Parathyroid adenoma (tissue), 2 donors: ENCODE measurements around the gene KCNJ16.
A peak's percentile ranks its signal among the peaks of the same experiment; 100 is the strongest.

Experiments
- H2AFZ ChIP-seq: fragments of 300-600 bp; sonication (generic); one replicate; pipeline ENCODE4 v1.7.0; 2017; ENCODE audit warnings: antibody characterized with exemption, mild to moderate bottlenecking
- H3K27ac ChIP-seq: fragments of 300-600 bp; sonication (generic); one replicate; pipeline ENCODE4 v1.7.0; 2017
- H3K27me3 ChIP-seq: fragments of 300-600 bp; sonication (generic); one replicate; pipeline ENCODE4 v1.7.0; 2017; ENCODE audit warnings: low read length; ENCODE audit not compliant: control insufficient read depth, insufficient read depth
- H3K36me3 ChIP-seq: fragments of 300-600 bp; sonication (generic); one replicate; pipeline ENCODE4 v1.7.0; 2017; ENCODE audit warnings: low read length; ENCODE audit not compliant: control insufficient read depth, insufficient read depth
- H3K4me1 ChIP-seq: fragments of 300-600 bp; sonication (generic); one replicate; pipeline ENCODE4 v1.7.0; 2017; ENCODE audit warnings: control low read depth
- H3K4me2 ChIP-seq: fragments of 300-600 bp; sonication (generic); one replicate; pipeline ENCODE4 v1.7.0; 2017; ENCODE audit warnings: low read length
- H3K4me3 ChIP-seq: fragments of 300-600 bp; sonication (generic); one replicate; pipeline ENCODE4 v1.7.0; 2017; ENCODE audit warnings: low read depth, low read length
- H3K79me2 ChIP-seq: fragments of 300-600 bp; sonication (generic); one replicate; pipeline ENCODE4 v1.7.0; 2017; ENCODE audit warnings: control low read depth
- H3K9ac ChIP-seq: fragments of 300-600 bp; sonication (generic); one replicate; pipeline ENCODE4 v1.7.0; 2017; ENCODE audit warnings: mild to moderate bottlenecking
- H3K9me3 ChIP-seq: fragments of 300-600 bp; sonication (generic); one replicate; pipeline ENCODE4 v1.7.0; 2017; ENCODE audit warnings: low read length; ENCODE audit not compliant: control insufficient read depth
- TF ChIP-seq, protein P1 (sequence below): fragments of 300-600 bp; sonication (generic); IDR thresholded peaks from one replicate; pipeline ENCODE4 v1.7.0; 2017; ENCODE audit warnings: antibody characterized with exemption, mild to moderate bottlenecking
- donor health status: primary hyperparathyroidism.

KCNJ16 gene

DNA sequence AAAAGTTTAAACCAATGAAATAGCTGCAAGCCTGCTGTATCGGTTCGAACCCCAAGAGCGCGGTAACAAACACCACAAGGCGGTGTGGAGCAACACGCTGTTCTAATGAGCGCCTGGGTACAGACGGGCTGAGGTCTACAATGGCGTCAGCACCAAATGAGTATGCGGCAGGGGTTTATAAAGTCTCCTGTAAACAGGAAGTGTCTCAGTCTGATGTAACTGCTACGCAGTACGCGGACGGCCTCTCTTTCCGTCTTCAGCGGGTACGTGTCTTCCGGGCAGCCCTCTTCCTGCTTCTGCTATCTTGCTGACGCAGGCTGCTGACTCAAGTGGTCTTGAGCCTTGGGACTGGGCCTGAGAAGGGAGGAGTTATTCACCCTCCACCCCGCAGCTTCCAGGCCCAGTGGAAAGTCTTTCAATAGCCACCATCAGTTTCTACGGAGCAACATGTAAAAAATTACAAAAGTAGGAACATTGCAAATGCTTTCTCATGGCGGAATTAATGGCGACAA, 53.8 kb downstream of the KCNJ16 start:
- no peak overlapping the region for H3K4me3 ChIP-seq
- no peaks in the 10 kb centered on the region for H3K9me3 ChIP-seq
- no peak overlapping the region for H3K9ac ChIP-seq
- no peaks in the 10 kb centered on the region for H3K36me3 ChIP-seq
- H3K79me2 ChIP-seq = peaks cover 19% of the 10 kb centered on the region
- TF ChIP-seq, protein P1, sequence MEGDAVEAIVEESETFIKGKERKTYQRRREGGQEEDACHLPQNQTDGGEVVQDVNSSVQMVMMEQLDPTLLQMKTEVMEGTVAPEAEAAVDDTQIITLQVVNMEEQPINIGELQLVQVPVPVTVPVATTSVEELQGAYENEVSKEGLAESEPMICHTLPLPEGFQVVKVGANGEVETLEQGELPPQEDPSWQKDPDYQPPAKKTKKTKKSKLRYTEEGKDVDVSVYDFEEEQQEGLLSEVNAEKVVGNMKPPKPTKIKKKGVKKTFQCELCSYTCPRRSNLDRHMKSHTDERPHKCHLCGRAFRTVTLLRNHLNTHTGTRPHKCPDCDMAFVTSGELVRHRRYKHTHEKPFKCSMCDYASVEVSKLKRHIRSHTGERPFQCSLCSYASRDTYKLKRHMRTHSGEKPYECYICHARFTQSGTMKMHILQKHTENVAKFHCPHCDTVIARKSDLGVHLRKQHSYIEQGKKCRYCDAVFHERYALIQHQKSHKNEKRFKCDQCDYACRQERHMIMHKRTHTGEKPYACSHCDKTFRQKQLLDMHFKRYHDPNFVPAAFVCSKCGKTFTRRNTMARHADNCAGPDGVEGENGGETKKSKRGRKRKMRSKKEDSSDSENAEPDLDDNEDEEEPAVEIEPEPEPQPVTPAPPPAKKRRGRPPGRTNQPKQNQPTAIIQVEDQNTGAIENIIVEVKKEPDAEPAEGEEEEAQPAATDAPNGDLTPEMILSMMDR = no peak
- no peak overlapping the region for H2AFZ ChIP-seq
- H3K27me3 ChIP-seq = no peaks in the 10 kb centered on the region
- no peak overlapping the region for H3K4me2 ChIP-seq
- peak overlapping the region; percentile 84 for H3K27ac ChIP-seq
- peaks cover 55% of the 10 kb centered on the region for H3K4me1 ChIP-seq

DNA sequence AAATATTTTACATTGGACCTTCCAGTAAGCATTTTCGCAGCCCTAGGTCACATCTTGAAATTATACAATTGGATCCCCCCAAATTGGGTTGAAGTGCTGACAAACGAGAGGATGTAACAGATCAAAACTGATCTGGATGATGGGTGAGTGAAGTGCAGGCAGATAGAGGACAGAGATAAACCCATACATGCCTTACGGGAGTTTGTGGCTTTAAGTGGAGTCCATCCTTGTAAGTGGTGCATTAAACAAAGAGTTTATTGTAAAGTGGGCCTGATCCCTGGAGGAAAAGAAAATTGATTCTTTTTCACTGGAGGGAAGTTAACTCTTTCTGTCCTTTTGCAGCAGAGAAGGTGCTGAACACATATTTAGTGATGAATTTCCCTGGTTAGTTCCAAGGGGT, 55.3 kb downstream of the KCNJ16 start:
- Histone ChIP-seq H3K4me2 (peak overlapping the region; percentile 45), H3K4me3 (no peak overlapping the region), H3K4me1 (peaks cover 53% of the 10 kb centered on the region), H3K36me3 (no peaks in the 10 kb centered on the region), H2AFZ (no peak overlapping the region), H3K9me3 (no peaks in the 10 kb centered on the region), H3K79me2 (peaks cover 19% of the 10 kb centered on the region), H3K27ac (peak overlapping the region; percentile 61), H3K27me3 (no peaks in the 10 kb centered on the region), H3K9ac (no peak overlapping the region)
- TF ChIP-seq, protein P1 = no peak

DNA sequence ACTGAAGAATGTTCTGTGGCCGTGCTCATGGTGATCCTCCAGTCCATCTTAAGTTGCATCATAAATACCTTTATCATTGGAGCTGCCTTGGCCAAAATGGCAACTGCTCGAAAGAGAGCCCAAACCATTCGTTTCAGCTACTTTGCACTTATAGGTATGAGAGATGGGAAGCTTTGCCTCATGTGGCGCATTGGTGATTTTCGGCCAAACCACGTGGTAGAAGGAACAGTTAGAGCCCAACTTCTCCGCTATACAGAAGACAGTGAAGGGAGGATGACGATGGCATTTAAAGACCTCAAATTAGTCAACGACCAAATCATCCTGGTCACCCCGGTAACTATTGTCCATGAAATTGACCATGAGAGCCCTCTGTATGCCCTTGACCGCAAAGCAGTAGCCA, 57.5 kb downstream of the KCNJ16 start:
- Histone ChIP-seq H2AFZ (no peak overlapping the region), H3K27me3 (no peaks in the 10 kb centered on the region), H3K4me1 (peaks cover 51% of the 10 kb centered on the region), H3K27ac (peak overlapping the region; percentile 96), H3K4me2 (no peak overlapping the region), H3K9me3 (no peaks in the 10 kb centered on the region), H3K79me2 (peaks cover 19% of the 10 kb centered on the region), H3K4me3 (no peak overlapping the region), H3K36me3 (no peaks in the 10 kb centered on the region), H3K9ac (no peak overlapping the region)
- TF ChIP-seq, protein P1 = no peak

DNA sequence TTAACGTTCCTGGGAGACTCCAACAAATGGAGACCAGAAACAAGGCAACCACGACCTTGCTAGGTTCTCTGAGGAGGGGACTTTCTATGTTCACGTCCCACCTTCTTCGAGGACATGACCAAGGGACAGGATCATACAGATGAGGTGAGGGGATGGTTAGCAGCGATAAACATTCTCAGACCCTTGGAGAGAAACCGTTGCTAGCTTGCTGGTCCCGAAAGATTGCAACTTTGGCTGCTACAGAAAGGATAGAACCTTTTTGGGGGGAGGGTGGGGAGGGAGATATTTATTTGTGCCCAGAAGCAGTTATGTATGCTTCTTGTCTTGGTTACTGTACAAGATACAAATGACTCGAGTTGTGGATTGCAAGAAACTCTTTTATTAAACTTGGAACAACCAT, 59.0 kb downstream of the KCNJ16 start:
- Histone ChIP-seq H3K4me1 (peaks cover 55% of the 10 kb centered on the region), H3K4me2 (no peak overlapping the region), H3K9me3 (no peaks in the 10 kb centered on the region), H3K27ac (peak overlapping the region; percentile 96), H3K27me3 (no peaks in the 10 kb centered on the region), H3K4me3 (no peak overlapping the region), H2AFZ (no peak overlapping the region), H3K9ac (no peak overlapping the region), H3K79me2 (peaks cover 17% of the 10 kb centered on the region), H3K36me3 (no peaks in the 10 kb centered on the region)
- TF ChIP-seq, protein P1 = no peak

DNA sequence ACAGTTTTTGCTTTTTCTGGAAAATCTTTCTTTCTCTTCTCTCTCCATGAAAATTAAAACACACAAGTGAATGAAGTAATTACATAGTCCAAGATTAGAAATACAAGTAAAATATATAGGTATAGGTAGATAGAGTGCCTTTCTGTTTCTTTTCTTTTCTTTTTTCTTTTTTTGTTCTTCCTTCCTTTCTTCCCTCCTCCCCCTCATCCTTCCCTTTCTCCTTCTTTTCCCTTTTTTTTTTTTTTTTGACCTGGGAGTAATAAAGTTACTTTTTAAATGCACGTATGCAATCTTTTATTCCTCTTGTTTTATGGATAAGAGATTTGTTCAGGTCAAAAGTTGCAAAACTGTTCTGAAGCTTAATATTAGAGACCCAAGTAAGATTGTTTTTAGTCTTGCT, 59.8 kb downstream of the KCNJ16 start:
- H3K9ac ChIP-seq = no peak overlapping the region
- no peaks in the 10 kb centered on the region for H3K36me3 ChIP-seq
- peak overlapping the region; percentile 96 for H3K27ac ChIP-seq
- no peak overlapping the region for H2AFZ ChIP-seq
- H3K4me2 ChIP-seq = peak overlapping the region; percentile 9
- H3K9me3 ChIP-seq = no peaks in the 10 kb centered on the region
- peaks cover 17% of the 10 kb centered on the region for H3K79me2 ChIP-seq
- H3K4me1 ChIP-seq = peaks cover 55% of the 10 kb centered on the region
- no peaks in the 10 kb centered on the region for H3K27me3 ChIP-seq
- no peak overlapping the region for H3K4me3 ChIP-seq
- TF ChIP-seq, protein P1 = no peak
